22Rv1 (cell line): ENCODE data around the gene MYH13.

Source experiments
- ZFX ChIP-seq: fragments of 450-650 bp; IDR thresholded peaks from 2 replicates; pipeline ENCODE4 v1.6.1; 2017; ENCODE audit warnings: antibody characterized with exemption, borderline replicate concordance
- TF ChIP-seq, protein P1 (sequence below): fragments of 450-650 bp; IDR thresholded peaks from 2 replicates; pipeline ENCODE4 v1.5.1; 2017; ENCODE audit warnings: mild to moderate bottlenecking

GRCh38 chr17:10336393-10336792, 36.4 kb downstream of the MYH13 start:
- TF ChIP-seq, protein P1, sequence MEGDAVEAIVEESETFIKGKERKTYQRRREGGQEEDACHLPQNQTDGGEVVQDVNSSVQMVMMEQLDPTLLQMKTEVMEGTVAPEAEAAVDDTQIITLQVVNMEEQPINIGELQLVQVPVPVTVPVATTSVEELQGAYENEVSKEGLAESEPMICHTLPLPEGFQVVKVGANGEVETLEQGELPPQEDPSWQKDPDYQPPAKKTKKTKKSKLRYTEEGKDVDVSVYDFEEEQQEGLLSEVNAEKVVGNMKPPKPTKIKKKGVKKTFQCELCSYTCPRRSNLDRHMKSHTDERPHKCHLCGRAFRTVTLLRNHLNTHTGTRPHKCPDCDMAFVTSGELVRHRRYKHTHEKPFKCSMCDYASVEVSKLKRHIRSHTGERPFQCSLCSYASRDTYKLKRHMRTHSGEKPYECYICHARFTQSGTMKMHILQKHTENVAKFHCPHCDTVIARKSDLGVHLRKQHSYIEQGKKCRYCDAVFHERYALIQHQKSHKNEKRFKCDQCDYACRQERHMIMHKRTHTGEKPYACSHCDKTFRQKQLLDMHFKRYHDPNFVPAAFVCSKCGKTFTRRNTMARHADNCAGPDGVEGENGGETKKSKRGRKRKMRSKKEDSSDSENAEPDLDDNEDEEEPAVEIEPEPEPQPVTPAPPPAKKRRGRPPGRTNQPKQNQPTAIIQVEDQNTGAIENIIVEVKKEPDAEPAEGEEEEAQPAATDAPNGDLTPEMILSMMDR = no peak
- TF ChIP-seq ZFX = no peak
